Lung (tissue), 12 donors: ENCODE measurements around the gene GALNT2. TPM values are rescaled to one million over a fixed set of nuclear protein-coding genes. Genes with fewer than 3 reads are reported as not detected.

Experiments used
- ATAC-seq: fragments of 200-7000 bp; cut with Tn5 transposase; one replicate; pipeline ENCODE4 v1.9.1; 2020; ENCODE audit warnings: moderate number of reproducible peaks; ENCODE audit not compliant: insufficient read depth, low FRiP score
- DNase-seq, 3 donors: peaks; one replicate each; pipeline ENCODE4 v3.0.0-alpha.2; 2013 to 2017
- H3K27ac ChIP-seq, 2 donors: one replicate each; pipeline ENCODE4 v1.5.1; 2013; ENCODE audit warnings: mild to moderate bottlenecking in 2 of 2, moderate library complexity in 2 of 2, control low read depth in 1 of 2, inconsistent platforms in 1 of 2, low read depth in 1 of 2, low read length in 1 of 2
- H3K27me3 ChIP-seq, 3 donors: one replicate each; pipeline ENCODE4 v1.5.1; 2013; ENCODE audit warnings: low read length in 2 of 3; ENCODE audit not compliant: control insufficient read depth in 3 of 3, insufficient read depth in 3 of 3
- H3K36me3 ChIP-seq, 4 donors: one replicate each; pipeline ENCODE4 v1.5.1; 2013; ENCODE audit warnings: low read length in 4 of 4, mild to moderate bottlenecking in 1 of 4, moderate library complexity in 1 of 4; ENCODE audit not compliant: control insufficient read depth in 4 of 4, insufficient read depth in 4 of 4
- H3K4me1 ChIP-seq, 5 donors: one replicate each; pipeline ENCODE4 v1.5.1; 2013; ENCODE audit warnings: low read length in 5 of 5, mild to moderate bottlenecking in 2 of 5, moderate library complexity in 1 of 5; ENCODE audit not compliant: control insufficient read depth in 5 of 5, insufficient read depth in 5 of 5
- H3K4me3 ChIP-seq: one replicate; pipeline ENCODE4 v1.5.1; 2013; ENCODE audit warnings: mild to moderate bottlenecking, control low read depth, moderate library complexity
- H3K9ac ChIP-seq, 2 donors: one replicate each; pipeline ENCODE4 v1.5.1; 2013; ENCODE audit warnings: low read length in 2 of 2, control low read depth in 1 of 2; ENCODE audit not compliant: insufficient read depth in 1 of 2
- H3K9me3 ChIP-seq, 4 donors: one replicate each; pipeline ENCODE4 v1.5.1; 2013; ENCODE audit warnings: low read length in 3 of 4, mild to moderate bottlenecking in 1 of 4, moderate library complexity in 1 of 4; ENCODE audit not compliant: control insufficient read depth in 4 of 4, insufficient read depth in 3 of 4
- CTCF ChIP-seq: IDR thresholded peaks from 2 replicates; pipeline ENCODE4 v1.5.1; 2012; ENCODE audit warnings: mild to moderate bottlenecking; ENCODE audit errors: control extremely low read depth, extremely low read depth
- WGBS, 2 donors: extraction: QIAGEN DNeasy Blood & Tissue Kit; methylation state at CpG; one replicate each; pipeline ENCODE4 v1.1.7; 2013; 5-methylcytosine and 5-hydroxymethylcytosine counted together
- polyA plus RNA-seq, 2 donors: library from polyadenylated mRNA; stranded (reverse); fragments of 200-250 nt; gene quantifications; one replicate each; pipeline ENCODE4 v1.2.1, GENCODE V29; 2013
- total RNA-seq, 2 donors: library from RNA; depleted of rRNA in 1 of 2; stranded (reverse); fragments of >200 nt in 1 of 2; gene quantifications; one replicate each; pipeline ENCODE4 v1.2.1, GENCODE V29; 2014 to 2021
- donor health status: control.
- donor health status: control.
- donor health status: Bipolar disorder and iron deficiency.
- donor health status: healthy.
- donor health status: DM: yes; HTN: yes; CAD: no.

Gene GALNT2
- total and polyA plus RNA-seq, 4 donors: 23.1 to 101 (median 58.9) TPM

- no peak overlapping the region for H3K9ac ChIP-seq
- DNase-seq: no peak
- peaks cover 0 to 4% (median 0%) of the 10 kb centered on the region in 4 donors for H3K9me3 ChIP-seq
- TF ChIP-seq CTCF: no peak
- ATAC-seq: no peak
- no peaks in the 10 kb centered on the region for H3K36me3 ChIP-seq
- no peak overlapping the region for H3K27ac ChIP-seq
- WGBS, 2 donors: 61 to 70% methylated on average over 12 of the region's 12 CpGs
- H3K4me3 ChIP-seq: no peak overlapping the region
- H3K27me3 ChIP-seq: no peaks in the 10 kb centered on the region
- H3K4me1 ChIP-seq: peaks cover 5 to 29% (median 18%) of the 10 kb centered on the region in 5 donors
Observed at GRCh38 chr1:230157420-230158390, 90.7 kb downstream of the GALNT2 start.

GRCh38 chr1:230158415-230159291 lies 91.6 kb downstream of the GALNT2 start:
- Histone ChIP-seq H3K36me3 (no peaks in the 10 kb centered on the region), H3K4me3 (no peak overlapping the region), H3K9ac (no peak overlapping the region), H3K27me3 (no peaks in the 10 kb centered on the region), H3K27ac (no peak overlapping the region), H3K9me3 (peaks cover 0 to 4% (median 0%) of the 10 kb centered on the region in 4 donors), H3K4me1 (peaks cover 5 to 27% (median 16%) of the 10 kb centered on the region in 5 donors)
- no peak for ATAC-seq
- 67 to 75% methylated on average over 12 of the region's 12 CpGs for WGBS, 2 donors
- no peak for DNase-seq
- TF ChIP-seq CTCF: no peak

- Histone ChIP-seq H3K9ac (no peak overlapping the region), H3K4me1 (peaks cover 0 to 20% (median 8%) of the 10 kb centered on the region in 5 donors), H3K36me3 (no peaks in the 10 kb centered on the region), H3K4me3 (no peak overlapping the region), H3K27me3 (no peaks in the 10 kb centered on the region), H3K9me3 (peaks cover 0 to 4% (median 0%) of the 10 kb centered on the region in 4 donors), H3K27ac (no peak overlapping the region)
- ATAC-seq (no peak), DNase-seq (no peak)
- 93 to 95% methylated on average over 6 of the region's 6 CpGs for WGBS, 2 donors
- TF ChIP-seq CTCF: no peak
Observed at GRCh38 chr1:230159580-230159979, 92.5 kb downstream of the GALNT2 start.
